Upper lobe of right lung (tissue), 1 donor: ENCODE measurements around the gene MYBBP1A. TPM values are rescaled to one million over a fixed set of nuclear protein-coding genes. Genes with fewer than 3 reads are reported as not detected.
A peak's percentile ranks its signal among the peaks of the same experiment; 100 is the strongest.
"Not testable (repeated sequence)": the region's sequence is repeated elsewhere in the genome, so short reads cannot be mapped to it uniquely, and the experiment has no call there.

ENCODE experiments used
- ATAC-seq: fragments of 200-7000 bp; cut with Tn5 transposase; one replicate; pipeline ENCODE4 v1.9.1; 2020; ENCODE audit warnings: mild to moderate bottlenecking, moderate library complexity
- DNase-seq: peaks from one replicate; pipeline ENCODE4 v3.0.0-alpha.2; 2020
- H3K27ac ChIP-seq: fragments of 200-600 bp; one replicate; pipeline ENCODE4 v1.8.0; 2022
- H3K27me3 ChIP-seq: fragments of 200-600 bp; one replicate; pipeline ENCODE4 v1.8.0; 2022; ENCODE audit warnings: mild to moderate bottlenecking
- H3K36me3 ChIP-seq: fragments of 200-600 bp; one replicate; pipeline ENCODE4 v1.8.0; 2022
- H3K4me1 ChIP-seq: fragments of 200-600 bp; one replicate; pipeline ENCODE4 v1.8.0; 2022
- H3K4me3 ChIP-seq: fragments of 200-600 bp; one replicate; pipeline ENCODE4 v1.8.0; 2022; ENCODE audit warnings: mild to moderate bottlenecking
- H3K9me3 ChIP-seq: fragments of 200-600 bp; one replicate; pipeline ENCODE4 v1.8.0; 2022
- CTCF ChIP-seq: fragments of 200-600 bp; IDR thresholded peaks from one replicate; pipeline ENCODE4 v1.8.0; 2022; ENCODE audit warnings: antibody characterized with exemption
- intact Hi-C: fragments of 100-400 bp; cut with DNase I; formaldehyde crosslinking; loops from one replicate; pipeline ENCODE4 v1.11.0; 2022
- total RNA-seq: library from RNA; stranded (reverse); fragmentation: NEBNext Ultra II Directional; extraction: Animal tissue kit (Norgen Biotek cat#: 25700); gene quantifications from one replicate; pipeline ENCODE4 v1.2.1, GENCODE V29; 2021
- donor health status: DM: no; HTN: yes; CAD: no; lungs with severe emphysema.

Gene MYBBP1A
- total RNA-seq, 1 donor from 2014 or later, result 46.7 TPM

GRCh38 chr17:4600563-4600962 is 45.4 kb upstream of the MYBBP1A start:
- no peaks in the 10 kb centered on the region for H3K9me3 ChIP-seq
- no peaks in the 10 kb centered on the region for H3K27me3 ChIP-seq
- no peak overlapping the region for H3K27ac ChIP-seq
- H3K4me3 ChIP-seq, result no peak overlapping the region
- no peak for TF ChIP-seq CTCF
- peaks cover 12% of the 10 kb centered on the region for H3K4me1 ChIP-seq
- DNase-seq (no peak), ATAC-seq (no peak)
- intact Hi-C loops, result no loop called here
- H3K36me3 ChIP-seq, result no peaks in the 10 kb centered on the region

- DNase-seq, result no peak
- intact Hi-C loops, result no loop called here
- peaks cover 14% of the 10 kb centered on the region for H3K4me1 ChIP-seq
- H3K36me3 ChIP-seq, result no peaks in the 10 kb centered on the region
- H3K9me3 ChIP-seq, result no peaks in the 10 kb centered on the region
- peak overlapping the region; percentile 68 for H3K27ac ChIP-seq
- TF ChIP-seq CTCF, result no peak
- no peak overlapping the region for H3K4me3 ChIP-seq
- H3K27me3 ChIP-seq, result no peaks in the 10 kb centered on the region
- peak; percentile 31 for ATAC-seq
These were observed 44.5 kb upstream of the MYBBP1A start for GRCh38 chr17:4599505-4600281.

DNA sequence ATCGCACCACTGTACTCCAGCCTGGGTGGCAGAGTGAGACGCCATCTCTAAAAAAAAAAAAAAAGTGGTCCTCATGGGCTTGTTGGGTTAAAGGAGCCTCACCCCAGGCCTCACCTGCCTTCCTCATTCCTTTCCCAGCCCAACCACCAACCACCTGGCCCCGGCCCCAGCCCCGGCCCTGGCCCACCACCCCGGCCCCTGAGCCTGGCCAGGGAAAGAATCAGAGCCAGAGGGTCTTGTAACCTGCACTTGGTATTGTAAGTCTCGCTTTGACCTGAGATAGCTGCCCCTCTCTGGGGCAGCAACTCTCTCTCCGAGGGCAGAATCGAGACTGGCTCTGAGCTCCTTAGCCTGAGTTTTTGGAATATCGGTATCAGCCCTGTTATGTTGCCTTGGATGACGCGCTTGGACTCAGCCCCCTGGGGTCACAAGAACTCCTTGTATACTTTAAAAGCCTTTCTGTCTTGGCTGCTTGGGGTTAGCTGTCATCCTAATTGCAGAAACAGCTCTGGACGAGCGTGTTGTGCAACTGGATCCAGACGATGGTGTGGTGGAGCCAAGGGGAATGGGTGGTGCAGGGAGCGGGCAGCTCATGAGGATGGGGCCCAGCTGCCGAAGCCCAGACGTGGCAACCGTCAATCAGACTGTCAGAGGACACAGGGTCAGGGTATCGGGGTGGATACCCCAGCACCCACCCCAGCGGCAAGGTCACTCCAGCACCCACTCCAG is 43.8 kb upstream of the MYBBP1A start:
- Histone ChIP-seq H3K9me3 (no peaks in the 10 kb centered on the region), H3K27ac (peak overlapping the region; percentile 73), H3K36me3 (no peaks in the 10 kb centered on the region), H3K4me1 (peaks cover 14% of the 10 kb centered on the region), H3K27me3 (no peaks in the 10 kb centered on the region), H3K4me3 (no peak overlapping the region)
- intact Hi-C loops, result no loop called here
- ATAC-seq, result peak; percentile 39
- no peak for DNase-seq
- no peak for TF ChIP-seq CTCF

DNA sequence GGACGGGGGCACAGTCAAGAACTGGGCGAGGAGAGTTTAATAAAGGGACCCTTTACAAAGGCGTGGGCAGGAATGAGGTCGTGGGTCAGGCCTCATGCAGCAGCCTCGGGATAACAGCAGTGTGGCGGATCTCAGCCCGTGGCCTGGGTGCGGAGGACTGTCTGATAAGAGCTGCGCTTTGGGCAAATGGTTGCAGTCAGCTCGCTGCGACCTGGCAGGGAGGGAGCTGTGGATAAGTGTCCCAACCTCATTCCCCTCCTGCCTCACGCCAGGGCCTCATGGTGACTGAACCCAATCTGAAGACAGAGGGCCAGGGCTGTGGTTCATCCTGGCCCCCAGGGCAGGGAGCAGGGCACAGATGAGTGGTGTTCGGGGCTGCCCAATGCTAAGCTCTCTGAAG is 42.8 kb upstream of the MYBBP1A start:
- ATAC-seq (no peak), DNase-seq (no peak)
- H3K9me3 ChIP-seq, result no peaks in the 10 kb centered on the region
- no peaks in the 10 kb centered on the region for H3K27me3 ChIP-seq
- no peak for TF ChIP-seq CTCF
- no peak overlapping the region for H3K4me3 ChIP-seq
- H3K27ac ChIP-seq, result peak overlapping the region; percentile 73
- no peaks in the 10 kb centered on the region for H3K36me3 ChIP-seq
- peaks cover 14% of the 10 kb centered on the region for H3K4me1 ChIP-seq
- intact Hi-C loops, result no loop called here

DNA sequence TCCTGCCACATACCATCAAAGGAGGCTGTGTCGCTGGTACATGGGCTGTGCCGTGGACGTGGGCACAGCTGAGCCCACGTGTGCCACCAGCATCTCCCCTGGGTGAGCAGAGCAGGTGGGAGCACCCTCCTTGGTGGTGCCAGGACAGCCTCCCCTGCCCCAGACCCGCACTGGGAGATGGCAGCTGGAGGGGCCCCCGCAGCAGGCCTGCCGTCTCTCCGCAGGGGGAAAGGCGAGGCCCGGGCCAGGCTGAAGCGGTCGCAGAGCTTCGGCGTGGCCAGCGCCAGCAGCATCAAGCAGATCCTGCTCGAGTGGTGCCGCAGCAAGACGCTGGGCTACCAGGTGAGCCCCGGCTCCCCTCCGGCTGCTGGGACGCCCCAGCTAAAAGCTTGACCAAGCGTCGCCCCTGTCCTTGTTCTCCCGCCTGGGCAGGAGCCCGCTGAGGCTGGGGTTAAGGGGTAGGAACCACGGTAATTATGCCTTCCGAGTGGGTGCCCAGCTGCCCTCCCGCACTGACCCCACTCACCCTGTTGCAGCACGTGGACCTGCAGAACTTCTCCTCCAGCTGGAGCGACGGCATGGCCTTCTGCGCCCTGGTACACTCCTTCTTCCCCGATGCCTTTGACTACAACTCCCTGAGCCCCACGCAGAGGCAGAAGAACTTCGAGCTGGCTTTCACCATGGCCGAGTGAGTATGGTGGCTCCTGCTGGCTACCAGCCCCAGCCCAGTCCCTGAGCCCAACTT is 41.6 kb upstream of the MYBBP1A start:
- ATAC-seq (no peak), DNase-seq (no peak)
- TF ChIP-seq CTCF, result no peak
- Histone ChIP-seq H3K27ac (no peak overlapping the region), H3K27me3 (no peaks in the 10 kb centered on the region), H3K4me3 (no peak overlapping the region), H3K36me3 (no peaks in the 10 kb centered on the region), H3K9me3 (no peaks in the 10 kb centered on the region), H3K4me1 (peaks cover 14% of the 10 kb centered on the region)
- intact Hi-C loops, result no loop called here

- H3K9me3 ChIP-seq, ATAC-seq, H3K27ac ChIP-seq, H3K27me3 ChIP-seq, DNase-seq, H3K4me3 ChIP-seq, H3K36me3 ChIP-seq, intact Hi-C loops: not testable (repeated sequence)
- H3K4me1 ChIP-seq, result peaks cover 22% of the 10 kb centered on the region
These were observed 40.6 kb upstream of the MYBBP1A start for GRCh38 chr17:4595685-4596342.
